Muscle of arm (tissue), 12 donors: ENCODE data around the gene TEX101. TPM values are rescaled to one million over a fixed set of nuclear protein-coding genes. Genes with fewer than 3 reads are reported as not detected.
"Not testable (repeated sequence)": the region's sequence is repeated elsewhere in the genome, so short reads cannot be mapped to it uniquely, and the experiment has no call there.

ENCODE experiments used
- DNase-seq: peaks from one replicate; pipeline ENCODE4 v3.0.0-alpha.2; 2013
- polyA plus RNA-seq, 12 donors: library from polyadenylated mRNA; unstranded; fragments of 120-200 nt; gene quantifications; one replicate each; pipeline ENCODE4 v1.2.1, GENCODE V29; 2013; ENCODE audit not compliant: insufficient read length in 12 of 12

The TEX101 gene
- polyA plus RNA-seq, 12 donors, result 0.15 TPM; not detected in 11

GRCh38 chr19:43416951-43417623 lies 2.4 kb downstream of the TEX101 start:
- no peak for DNase-seq

- no peak for DNase-seq
These were observed 6.3 kb downstream of the TEX101 start for GRCh38 chr19:43420954-43421353.

- no peak for DNase-seq
These were observed 7.5 kb downstream of the TEX101 start for GRCh38 chr19:43422000-43422688.

GRCh38 chr19:43422689-43423066 lies 8.0 kb downstream of the TEX101 start:
- DNase-seq, result no peak

- DNase-seq, result no peak
These were observed 9.1 kb downstream of the TEX101 start for GRCh38 chr19:43423779-43424178.

GRCh38 chr19:43425567-43426392 lies 11.1 kb downstream of the TEX101 start:
- DNase-seq, result no peak

- no peak for DNase-seq
These were observed 14.7 kb downstream of the TEX101 start for GRCh38 chr19:43429395-43429794.

- DNase-seq, result no peak
These were observed 15.5 kb downstream of the TEX101 start for GRCh38 chr19:43430142-43430710.

GRCh38 chr19:43430976-43431375 lies 16.3 kb downstream of the TEX101 start:
- no peak for DNase-seq

- no peak for DNase-seq
These were observed 18.6 kb downstream of the TEX101 start for GRCh38 chr19:43433358-43433673.

GRCh38 chr19:43433689-43434088 lies 19.0 kb downstream of the TEX101 start:
- DNase-seq, result no peak

- no peak for DNase-seq
These were observed 21.1 kb downstream of the TEX101 start for GRCh38 chr19:43435775-43436174.

GRCh38 chr19:43437284-43437683 lies 22.6 kb downstream of the TEX101 start:
- not testable (repeated sequence) for DNase-seq

GRCh38 chr19:43437712-43438111 lies 23.0 kb downstream of the TEX101 start:
- DNase-seq, result no peak

- DNase-seq, result peak; percentile 67
These were observed 23.8 kb downstream of the TEX101 start for GRCh38 chr19:43438291-43439031.

GRCh38 chr19:43439032-43439708 lies 24.5 kb downstream of the TEX101 start:
- no peak for DNase-seq

GRCh38 chr19:43439709-43440063 lies 25.0 kb downstream of the TEX101 start:
- no peak for DNase-seq

- DNase-seq, result no peak
These were observed 27.0 kb downstream of the TEX101 start for GRCh38 chr19:43441716-43442115.

GRCh38 chr19:43444091-43444490 lies 29.4 kb downstream of the TEX101 start:
- not testable (repeated sequence) for DNase-seq

GRCh38 chr19:43444531-43445287 lies 30.0 kb downstream of the TEX101 start:
- DNase-seq, result no peak

- DNase-seq, result no peak
These were observed 30.7 kb downstream of the TEX101 start for GRCh38 chr19:43445426-43445825.
